NCI-H526 (cell line): ENCODE measurements around the gene IMPA2.
"Not testable (repeated sequence)": the region's sequence is repeated elsewhere in the genome, so short reads cannot be mapped to it uniquely, and the experiment has no call there.

Experiments
- DNase-seq, 2 experiments: peaks; one replicate each; lab custom pipeline; 2025; lab: John Stamatoyannopoulos, UW

Gene IMPA2

DNA sequence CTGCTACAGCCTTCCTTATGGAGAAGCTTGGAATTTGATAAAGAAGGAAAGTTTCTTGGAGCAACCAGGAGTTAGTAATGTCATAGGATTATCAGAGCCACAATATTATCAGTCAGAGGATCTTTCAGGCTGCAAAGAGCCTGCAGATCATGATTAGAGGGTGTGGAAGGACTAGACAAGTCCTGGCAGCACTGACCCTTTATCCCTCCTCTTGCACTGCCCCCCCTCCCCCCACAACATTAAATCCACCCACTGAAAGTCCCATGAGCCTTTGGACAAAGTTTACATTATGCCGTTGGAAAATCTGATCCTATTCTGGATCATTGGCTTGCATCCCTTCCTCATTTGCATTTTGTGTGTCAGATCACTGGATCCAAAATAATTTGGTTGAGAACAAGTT lies 18.7 kb upstream of the IMPA2 start:
- DNase-seq, result no peak

DNA sequence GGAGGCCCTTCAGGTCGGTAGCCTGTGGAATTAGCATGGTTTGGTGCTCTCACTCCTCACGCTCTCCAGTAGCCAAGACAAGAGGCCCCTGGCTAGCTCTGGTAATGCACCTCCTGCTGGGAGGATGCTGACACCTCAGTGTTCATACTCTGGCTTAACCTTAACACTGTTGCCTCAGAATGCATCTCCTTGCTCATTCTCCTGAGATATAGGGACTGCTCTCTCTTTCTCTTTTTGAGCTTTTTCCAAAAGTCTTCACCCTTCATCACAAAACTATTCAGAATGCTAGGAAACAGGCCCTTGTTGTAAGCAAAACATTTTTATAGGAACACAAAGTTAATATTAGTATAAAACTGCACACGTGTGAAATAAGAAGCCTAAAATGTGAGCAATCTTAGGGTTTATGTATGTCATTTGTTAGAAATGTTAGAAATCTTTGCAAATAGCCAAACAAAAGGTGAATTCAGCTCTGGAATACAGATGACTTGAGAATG lies 17.3 kb upstream of the IMPA2 start:
- no peak for DNase-seq

DNA sequence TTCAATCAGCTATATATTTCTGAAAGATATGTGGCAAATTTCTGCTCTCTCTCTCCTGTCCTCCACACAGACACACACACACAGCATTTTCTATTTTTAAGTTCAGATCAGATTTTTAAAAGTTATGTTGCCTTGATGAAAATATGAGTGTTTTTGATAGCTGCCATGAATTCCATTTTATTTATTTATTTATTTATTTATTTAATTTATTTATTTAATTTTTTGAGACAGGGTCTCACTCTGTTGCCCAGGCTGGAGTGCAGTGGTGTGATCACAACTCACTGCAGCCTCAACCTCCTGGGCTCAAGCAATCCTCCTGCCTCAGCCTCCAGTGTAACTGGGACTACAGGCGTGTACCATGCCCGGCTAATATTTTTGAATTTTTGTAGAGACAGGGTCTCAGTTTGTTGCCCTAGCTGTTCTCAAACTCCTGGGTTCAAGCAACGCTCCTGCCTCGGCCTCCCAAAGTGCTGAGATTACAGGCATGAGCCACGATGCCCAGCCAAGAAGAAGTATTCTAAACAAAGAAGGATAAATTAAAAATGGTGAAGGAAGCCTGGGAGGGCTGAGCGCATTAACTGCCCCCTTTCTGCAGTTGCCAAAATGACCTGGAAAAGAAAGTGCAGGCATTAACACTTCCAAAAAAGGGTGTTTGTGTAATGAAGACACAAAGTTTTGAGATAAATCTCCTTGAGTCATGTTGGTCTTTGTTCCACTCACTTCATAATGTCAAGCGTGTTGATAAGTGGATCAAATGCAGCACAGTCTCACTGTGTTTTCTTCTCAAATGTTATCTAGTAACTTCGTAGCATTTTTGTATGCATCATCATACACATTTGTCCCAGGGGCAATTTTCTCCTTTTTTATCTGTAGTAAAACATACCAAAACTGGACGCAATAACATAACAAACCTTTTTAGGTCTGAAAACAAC lies 11.1 kb upstream of the IMPA2 start:
- DNase-seq, result no peak

DNA sequence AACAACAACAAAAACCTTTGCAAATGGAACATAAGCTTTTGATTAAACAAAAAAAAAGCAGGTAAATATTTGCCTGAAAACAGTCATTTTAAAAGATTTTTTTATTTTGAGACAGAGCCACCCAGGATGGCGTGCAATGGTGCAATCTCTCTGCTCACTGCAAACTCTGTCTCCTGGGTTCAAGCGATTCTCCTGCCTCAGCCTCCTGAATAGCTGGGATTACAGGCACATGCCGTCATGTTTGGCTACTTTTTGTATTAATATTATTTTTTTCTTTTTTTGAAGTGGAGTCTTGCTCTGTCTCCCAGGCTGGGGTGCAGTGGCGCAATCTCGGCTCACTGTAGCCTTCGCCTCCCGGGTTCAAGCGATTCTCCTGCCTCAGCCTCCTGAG lies 10.5 kb upstream of the IMPA2 start:
- not testable (repeated sequence) for DNase-seq

DNA sequence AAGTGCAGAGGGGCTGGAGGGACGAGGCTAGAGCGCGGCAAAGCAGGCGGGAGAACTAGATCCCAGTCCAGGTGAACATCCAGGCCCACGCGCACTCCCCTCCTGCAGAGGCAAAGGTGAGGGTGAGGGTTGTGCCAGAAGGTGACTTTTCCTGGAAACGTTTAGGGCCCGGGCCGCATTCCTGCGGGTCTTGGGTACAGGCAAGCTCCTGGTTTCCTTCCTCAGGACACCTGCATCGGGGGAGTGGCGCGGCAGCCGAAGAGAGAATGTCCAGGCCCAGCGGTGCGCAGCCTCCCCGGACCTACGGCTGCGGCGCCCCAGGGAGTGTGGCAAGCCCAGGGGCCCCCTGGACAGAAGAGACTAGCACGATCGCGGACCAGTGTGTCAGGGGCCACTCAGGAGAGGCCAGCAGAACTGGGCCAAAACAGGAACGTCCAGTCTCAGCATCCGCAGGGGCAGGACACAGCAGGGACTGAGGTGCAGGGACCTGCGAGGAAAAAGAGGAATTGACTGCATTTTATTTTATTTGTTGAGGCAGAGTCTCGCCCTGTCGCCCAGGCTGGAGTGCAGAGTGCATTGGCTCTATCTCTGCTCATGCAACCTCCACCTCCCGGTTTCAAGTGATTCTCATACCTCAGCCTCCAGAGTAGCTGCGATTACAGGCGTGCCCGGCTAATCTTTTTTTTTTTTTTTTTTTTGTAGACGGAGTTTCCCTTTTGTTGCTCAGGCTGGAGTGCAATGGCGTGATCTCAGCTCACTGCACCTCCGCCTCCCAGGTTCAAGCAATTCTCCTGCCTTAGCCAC lies 8.7 kb upstream of the IMPA2 start:
- DNase-seq, result no peak

DNA sequence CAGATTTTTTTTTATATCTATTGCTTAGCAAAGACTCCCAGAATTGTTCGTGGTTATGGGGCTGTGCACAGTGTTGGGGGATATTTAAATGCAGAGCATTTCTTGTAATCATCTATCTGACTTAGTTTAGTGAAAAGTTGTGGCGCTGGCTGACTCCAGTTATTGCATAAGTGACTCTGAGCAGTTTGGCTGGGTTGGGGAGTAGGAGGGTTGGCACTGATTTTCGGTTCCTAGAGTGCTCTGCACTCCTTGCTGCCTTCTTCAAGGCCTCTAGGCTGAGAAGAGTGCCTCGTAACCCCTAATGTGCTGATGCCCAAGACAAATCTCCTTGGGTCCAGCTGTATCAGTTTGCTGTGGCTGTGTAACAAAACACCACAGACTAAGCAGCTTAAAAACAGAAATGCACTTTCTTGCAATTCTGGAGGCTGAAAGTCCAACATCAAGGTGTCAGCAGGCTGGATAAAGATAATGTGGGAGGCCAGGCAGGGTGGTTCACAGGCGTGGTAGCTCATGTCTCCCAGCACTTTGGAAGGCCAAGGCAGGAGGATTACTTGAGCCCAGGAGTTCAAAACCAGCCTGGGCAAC lies 6.5 kb upstream of the IMPA2 start:
- DNase-seq, result no peak

DNA sequence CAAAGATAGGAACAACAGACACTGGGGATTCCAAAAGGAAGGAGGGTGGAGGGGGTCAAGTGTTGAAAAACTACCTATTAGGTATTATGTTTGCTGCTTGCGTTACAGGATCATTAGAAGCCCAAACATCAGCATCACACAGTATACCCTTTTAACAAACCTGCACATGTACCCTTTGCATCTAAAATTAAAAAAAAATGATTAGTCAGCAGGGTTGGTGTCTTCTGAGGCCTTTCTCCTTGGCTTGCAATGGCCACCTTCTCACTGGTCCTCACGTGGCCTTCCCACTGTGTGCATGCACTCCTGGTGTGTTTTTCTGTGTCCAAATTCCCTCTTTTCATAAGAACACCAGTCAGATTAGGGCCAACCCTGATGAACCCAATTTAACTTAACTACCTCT lies 5.6 kb upstream of the IMPA2 start:
- no peak for DNase-seq

DNA sequence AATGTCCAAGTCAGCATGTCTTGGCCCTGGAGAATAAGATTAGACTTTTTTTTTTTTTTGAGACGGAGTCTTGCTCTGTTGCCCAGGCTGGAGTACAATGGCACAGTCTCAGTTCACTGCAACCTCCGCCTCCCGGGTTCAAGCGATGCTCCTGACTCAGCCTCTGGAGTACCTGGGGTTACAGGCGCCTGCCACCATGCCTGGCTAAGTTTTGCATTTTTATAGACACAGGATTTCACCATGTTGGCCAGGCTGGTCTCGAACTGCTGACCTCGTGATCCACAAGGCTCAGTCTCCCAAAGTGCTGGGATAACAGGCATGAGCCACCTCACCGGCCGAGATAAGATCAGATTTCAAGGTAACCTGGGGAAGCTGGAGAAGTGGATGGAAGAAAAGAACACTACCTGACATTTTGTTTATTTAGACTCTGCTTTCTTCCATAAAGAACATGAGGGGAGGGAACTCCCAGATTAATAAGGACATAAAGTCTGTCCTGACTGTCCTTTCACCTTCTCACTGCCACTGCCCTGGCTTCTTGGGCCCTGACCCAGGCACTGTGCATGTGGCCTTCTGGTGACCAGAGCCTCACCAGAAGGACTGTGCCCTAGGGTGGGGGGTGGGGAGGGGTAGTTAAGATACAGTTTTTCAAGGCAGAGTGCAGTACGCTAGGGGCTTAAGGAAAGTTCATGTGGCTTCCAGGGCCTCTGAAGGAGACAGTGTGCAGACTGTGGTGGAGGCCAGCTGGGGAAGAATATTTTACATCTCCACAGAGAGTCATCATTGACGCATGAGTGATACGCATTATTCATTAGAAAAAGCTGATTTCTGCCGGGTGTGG lies 4.8 kb upstream of the IMPA2 start:
- DNase-seq, result no peak

DNA sequence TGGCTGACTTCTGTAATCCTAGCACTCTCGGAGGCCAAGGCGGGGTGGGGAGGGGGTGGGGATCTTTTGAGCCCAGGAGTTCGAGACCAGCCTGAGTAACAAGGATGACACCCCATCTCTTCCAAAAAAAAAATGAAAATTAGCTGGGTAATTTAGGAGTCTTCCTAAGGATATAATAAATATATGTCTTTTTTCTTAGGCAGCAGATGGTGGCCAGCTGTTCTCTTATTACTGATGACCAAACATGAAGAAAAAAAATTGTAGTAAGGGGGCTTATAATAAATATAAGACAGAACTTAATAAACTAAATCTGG lies 4.2 kb upstream of the IMPA2 start:
- DNase-seq, result no peak

DNA sequence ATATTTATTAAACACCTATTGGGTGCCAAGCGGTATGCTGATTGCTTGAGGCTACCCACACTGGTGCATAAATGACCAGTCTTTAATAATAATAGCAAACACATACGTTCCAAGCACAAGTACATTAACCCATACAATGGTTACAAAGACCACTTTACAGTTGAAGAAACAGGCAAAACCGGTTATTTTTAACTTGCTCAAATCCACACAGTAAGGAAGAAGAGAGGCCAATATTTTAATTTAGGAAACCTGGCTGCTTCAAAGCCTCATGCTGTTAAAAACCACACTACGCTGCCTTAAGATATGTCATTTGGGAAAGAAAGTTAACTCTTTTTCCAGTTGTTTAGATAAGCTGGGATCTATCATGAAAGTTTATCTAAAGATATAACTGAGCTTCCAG lies 2.4 kb upstream of the IMPA2 start:
- no peak for DNase-seq

DNA sequence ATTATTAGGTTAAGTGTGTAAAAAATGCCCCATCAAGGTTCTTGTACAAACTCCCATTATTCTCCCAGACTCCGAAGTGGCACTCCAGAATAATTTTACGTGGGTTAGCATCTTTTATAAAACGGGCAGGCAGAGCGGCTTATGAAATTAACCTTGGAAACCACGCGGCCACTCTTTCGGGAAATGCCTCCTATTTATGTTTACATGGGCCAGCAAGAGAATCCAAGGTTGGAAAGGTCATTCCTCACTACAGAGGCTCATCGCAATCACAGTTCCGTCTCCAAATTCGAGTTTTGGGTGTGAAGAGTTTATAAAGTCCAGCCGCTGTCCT lies 1.2 kb upstream of the IMPA2 start:
- DNase-seq, result no peak

DNA sequence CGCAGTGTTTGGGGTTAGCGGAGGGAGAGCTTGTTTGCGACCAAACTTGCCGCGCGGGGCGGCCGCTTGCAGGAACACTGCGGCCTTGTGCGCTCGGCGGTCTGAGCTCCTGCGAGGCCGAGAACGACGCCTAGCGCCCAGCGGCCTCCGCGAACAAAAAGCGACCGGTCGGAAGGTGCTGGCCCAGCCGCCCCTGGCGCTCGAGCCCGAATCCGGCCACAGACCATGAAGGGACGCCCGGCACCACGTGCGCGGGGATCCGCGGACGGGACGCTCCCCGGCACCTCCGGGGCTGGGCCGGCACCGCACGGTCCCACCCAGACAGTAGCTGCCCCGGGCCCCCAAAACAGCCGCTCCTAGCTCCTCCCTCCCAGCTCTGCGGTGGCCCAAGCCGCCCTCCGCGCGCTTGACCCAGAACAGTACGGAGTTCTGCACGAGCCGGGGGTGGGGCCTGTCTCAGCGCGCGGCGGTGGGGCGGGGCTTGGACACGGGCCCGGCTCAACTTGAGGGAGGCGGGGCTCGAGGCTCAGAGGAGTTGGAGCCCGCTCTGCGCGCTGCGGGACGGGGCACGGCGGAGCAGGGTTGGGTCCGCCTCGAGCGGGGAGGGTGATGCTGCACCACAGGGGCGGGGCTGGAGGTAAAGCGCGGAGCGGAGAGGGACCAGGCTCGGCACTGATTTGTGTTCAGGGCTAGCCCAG lies 664 bp upstream of the IMPA2 start:
- DNase-seq, result peak; percentile 69 to 84

DNA sequence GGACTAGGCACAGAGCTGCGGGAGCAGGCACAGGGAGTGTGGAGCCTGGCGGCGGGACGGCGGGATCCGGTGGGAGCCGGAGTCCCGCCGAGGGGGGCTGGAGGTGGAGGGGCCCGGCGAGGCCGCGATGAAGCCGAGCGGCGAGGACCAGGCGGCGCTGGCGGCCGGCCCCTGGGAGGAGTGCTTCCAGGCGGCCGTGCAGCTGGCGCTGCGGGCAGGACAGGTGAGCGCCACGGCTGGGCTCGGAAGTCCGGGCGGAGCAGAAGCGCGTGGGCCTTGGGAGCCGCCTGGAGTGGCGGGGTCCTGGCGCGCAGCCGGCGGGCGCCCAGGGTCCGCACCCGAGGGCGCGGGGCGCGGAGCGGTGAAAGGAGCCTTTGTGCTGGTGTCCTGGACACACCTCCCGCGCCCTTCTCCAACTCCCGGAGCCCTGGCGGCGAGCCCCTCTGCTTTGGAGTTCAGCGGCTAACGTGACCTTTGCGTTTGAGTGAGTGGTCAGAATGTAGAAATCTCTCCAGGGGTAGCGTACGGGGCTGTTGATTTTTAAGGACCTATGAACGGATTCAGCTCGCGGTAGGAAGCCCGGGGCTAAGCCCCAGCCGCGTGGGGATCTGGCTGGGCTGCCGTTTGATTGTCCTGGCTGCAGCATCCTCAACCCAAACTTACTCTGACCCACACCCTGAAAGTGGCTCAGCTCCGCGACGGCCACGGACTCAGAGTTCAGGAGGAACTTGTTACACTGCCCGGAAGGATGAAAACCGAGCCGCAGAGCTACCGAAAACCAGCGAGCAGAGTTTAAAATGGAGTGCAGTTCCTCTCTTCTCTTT lies 448 bp downstream of the IMPA2 start:
- peak in 1 of 2 experiments; percentile 77 for DNase-seq

DNA sequence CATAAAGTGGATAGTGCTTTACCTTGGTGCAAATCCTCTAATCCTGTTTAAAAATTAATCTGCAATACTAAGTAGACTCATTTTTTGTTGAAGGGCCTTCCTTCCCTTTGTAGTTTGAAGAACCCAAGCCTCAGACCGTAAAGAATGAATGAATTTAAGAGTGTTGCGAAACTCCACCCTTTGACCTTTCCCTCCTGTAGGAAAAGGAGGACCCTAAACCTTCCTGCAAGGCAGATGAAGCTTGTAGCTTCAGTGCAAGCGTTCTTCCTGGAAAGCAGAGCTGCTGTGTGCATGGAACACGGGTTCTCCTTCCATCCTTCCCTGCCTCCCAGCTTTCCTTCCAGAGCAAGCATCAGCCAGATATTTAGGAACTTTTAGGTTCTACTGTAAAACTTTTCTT lies 1.7 kb downstream of the IMPA2 start:
- no peak for DNase-seq

DNA sequence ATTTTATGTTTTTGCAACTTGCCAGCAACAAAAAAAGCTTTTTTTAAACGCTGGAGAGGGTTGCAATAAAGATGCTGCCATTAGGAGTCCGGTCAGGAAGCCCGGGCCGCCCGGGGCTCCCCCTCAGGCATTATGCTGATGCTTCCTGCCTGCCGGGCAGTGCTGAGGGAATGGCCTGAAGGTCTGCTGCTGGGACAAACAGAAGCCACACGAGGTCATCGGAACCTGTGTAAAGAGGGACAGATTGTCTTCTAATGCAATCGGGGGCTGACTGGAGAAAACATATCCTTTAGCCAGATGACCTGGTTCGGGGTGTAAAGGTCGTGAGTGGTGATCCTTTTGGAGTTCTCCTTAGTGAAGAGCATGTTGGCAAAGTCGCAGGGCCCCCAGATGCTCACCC lies 2.3 kb downstream of the IMPA2 start:
- no peak for DNase-seq

DNA sequence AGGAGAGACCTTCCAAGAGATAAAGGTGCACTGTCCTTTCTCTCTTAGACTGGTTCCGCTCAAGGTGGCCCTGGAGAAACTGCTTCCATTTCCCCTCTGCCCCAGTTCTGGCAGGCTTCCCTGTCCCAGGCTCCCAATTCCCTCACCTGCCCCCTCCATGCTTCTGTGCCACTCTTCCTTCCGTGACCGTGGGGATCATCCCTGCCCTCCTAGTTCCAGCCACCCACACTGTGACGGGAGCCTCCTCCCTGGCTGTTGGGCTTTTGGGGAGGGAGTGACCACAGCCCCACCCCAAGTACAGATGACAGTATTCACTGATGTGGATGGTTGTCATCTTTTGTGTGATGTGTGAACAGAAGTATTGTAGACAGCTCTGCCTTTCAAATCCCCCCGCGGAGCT lies 2.8 kb downstream of the IMPA2 start:
- no peak for DNase-seq

DNA sequence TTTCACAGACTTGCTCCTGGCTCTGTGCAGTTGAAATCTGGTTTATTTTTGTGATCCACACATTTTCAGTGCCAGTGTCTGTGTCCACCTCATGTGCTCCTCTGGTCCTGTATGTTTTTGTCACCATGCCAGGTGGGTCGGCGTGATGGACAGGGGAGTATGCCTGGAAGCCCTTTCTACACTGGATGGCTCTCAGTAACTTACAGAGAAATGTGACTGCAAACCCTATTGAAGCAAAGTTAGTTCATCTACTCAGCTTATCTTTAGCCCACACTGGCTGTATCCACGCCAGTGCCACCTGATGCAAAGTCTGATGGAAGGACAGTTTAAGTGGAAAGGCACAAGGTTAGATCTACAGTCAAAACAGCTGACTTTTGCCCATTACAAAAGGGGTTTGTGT lies 4.3 kb downstream of the IMPA2 start:
- no peak for DNase-seq

DNA sequence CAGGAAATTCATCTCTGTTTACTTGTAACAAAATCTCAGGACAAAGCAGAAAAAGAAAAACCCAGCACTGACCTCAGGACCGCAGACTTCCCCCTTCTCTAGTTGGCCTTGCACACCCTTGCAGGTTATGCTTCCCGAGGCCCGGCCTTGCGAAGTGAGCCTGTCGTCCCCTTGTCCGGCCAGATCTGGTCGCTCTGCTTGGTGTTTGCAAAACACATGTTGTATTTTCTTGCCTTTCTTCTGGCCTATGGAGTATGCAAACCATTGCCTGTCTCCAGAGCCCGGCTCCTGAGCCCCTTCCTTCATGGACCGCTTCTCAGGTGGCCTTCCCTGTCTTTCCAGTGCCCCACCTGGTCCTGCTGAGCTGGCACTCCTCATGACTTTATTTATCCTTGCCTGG lies 4.8 kb downstream of the IMPA2 start:
- no peak for DNase-seq

DNA sequence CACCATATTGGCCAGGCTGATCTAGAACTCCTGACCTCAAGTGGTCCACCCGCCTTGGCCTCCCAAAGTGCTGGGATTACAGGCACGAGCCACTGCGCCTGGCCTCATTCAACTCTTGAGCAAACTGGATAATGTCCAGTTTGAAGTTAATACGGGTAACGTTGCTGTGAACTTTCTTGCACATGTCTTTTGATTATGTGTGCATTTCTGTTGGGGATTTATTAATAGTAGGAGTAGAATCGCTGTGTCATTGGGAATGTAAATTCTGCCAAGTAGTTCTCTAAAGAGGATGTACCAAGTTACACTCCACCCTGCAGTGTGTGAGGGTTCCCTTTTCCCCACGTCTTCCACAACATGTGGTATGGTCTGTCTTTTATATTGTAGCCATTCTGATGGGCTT lies 6.2 kb downstream of the IMPA2 start:
- DNase-seq, result no peak

DNA sequence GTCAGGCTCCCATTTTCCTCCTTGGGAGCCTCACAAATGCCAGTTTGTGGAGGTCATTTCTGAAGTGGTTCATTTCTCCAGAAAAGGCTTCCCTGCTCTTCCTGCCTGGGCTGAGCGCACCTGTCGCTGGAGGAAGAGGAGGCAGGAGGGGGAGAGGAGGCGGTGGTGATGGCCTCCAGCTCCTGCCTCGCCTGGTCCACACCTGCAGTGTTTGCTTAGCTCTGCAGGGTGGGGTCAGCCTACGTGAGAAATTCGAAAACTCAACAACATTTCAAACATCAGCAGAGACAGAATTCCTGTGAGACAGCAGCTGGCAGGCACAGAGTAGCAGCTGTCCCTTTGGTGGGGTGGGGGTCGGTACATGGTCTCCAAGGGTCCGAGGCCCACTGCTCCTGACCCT lies 7.9 kb downstream of the IMPA2 start:
- DNase-seq, result no peak

DNA sequence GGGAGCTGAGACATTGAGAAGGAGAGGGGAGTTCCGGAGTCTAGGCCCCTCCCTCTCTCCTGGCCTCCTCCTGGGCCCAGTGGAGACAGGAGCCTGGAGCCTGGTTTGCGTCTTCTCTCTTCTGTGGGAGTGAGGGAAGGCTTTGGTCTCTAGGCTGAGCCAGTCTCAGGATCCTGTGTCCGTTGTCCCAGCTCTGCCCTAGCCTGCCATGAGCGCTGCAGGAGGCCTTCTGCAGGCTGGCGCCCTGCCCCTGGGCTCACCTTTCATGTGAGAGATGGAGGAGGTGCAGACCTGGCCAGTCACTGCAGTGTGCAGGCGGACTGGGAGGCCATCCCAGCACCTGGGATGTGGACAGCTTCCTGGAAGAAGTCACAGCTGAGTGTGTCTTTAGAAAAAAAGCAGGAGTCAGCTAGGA lies 8.7 kb downstream of the IMPA2 start:
- DNase-seq, result no peak
